GM19438 (cell line): ENCODE data around the gene FSTL4.
"Not testable (repeated sequence)": the region's sequence is repeated elsewhere in the genome, so short reads cannot be mapped to it uniquely, and the experiment has no call there.

Experiments used
- ATAC-seq: cut with Tn5 transposase; IDR thresholded peaks from one replicate; pipeline ENCODE4 v1.9.1; 2021; ENCODE audit warnings: low read depth; ENCODE audit not compliant: unreplicated experiment

The FSTL4 gene

DNA sequence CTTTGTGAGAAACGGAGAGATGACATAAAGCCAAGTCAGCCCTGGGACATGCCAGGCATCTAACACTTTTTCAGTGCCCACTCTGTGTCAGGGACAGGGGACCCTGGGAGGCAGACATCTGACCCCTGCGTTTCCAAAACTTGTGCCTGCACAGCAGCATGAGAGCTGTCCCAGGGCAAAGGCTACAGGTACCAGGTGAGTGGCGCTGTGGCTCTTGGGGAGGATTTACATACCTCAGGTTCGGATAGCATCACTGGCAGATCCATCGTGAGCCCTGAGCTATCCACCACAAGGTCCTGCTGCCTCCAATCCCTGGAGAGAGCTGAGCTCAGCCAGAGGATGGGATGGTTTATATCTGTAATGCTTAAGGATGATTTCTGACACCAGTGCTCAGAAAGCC lies 52.4 kb downstream of the FSTL4 start:
- ATAC-seq: no peak

GRCh38 chr5:133556551-133556950 lies 55.8 kb downstream of the FSTL4 start:
- no peak for ATAC-seq

GRCh38 chr5:133554279-133554678 lies 58.1 kb downstream of the FSTL4 start:
- no peak for ATAC-seq

GRCh38 chr5:133552925-133553525 lies 59.3 kb downstream of the FSTL4 start:
- no peak for ATAC-seq

DNA sequence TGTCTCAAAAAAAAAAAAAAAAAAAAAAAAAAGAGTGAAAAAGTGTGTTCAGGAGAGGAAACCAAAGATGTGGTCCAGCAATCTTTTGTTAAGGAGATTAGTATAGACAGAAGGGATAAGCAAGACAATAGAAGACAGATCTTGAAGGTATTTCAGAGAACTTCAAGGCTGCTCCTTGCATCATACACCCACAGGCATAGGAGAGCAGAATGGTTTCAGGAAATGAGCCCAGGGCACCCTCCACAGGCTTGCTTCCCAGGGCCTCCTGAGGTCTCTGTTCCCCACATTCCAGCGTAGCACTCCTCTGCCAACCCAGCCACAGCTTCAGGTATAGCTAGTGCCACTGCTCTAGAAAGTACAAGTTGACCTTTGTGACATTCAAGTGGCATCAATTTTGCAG lies 65.8 kb downstream of the FSTL4 start:
- ATAC-seq: no peak

- no peak for ATAC-seq
Observed at GRCh38 chr5:133544346-133544745, 68.0 kb downstream of the FSTL4 start.

DNA sequence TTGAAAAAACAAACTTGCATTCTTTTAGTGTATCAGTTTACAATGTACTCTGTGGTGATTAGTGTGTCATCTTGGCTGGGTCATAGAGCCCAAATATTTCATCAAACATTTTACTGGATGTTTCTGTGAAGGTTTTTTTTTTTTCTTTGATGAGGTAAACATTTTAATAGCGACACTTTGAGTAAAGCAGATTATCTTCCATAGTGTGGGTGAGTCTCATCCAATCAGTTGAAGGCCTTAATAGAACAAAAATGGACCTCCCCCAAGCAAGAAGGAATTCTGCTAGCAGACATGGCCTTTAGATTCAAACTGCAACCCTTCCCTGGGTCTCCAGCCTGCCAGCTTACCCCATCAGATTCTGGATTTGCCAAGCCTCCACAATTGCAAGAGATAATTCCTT lies 72.5 kb downstream of the FSTL4 start:
- ATAC-seq: no peak

- no peak for ATAC-seq
Observed at GRCh38 chr5:133538718-133539117, 73.6 kb downstream of the FSTL4 start.

- not testable (repeated sequence) for ATAC-seq
Observed at GRCh38 chr5:133535241-133535929, 77.0 kb downstream of the FSTL4 start.

- ATAC-seq: no peak
Observed at GRCh38 chr5:133534566-133534965, 77.8 kb downstream of the FSTL4 start.

GRCh38 chr5:133533541-133533940 lies 78.8 kb downstream of the FSTL4 start:
- ATAC-seq: no peak

- ATAC-seq: no peak
Observed at GRCh38 chr5:133531594-133531993, 80.7 kb downstream of the FSTL4 start.

GRCh38 chr5:133531178-133531577 lies 81.2 kb downstream of the FSTL4 start:
- no peak for ATAC-seq

DNA sequence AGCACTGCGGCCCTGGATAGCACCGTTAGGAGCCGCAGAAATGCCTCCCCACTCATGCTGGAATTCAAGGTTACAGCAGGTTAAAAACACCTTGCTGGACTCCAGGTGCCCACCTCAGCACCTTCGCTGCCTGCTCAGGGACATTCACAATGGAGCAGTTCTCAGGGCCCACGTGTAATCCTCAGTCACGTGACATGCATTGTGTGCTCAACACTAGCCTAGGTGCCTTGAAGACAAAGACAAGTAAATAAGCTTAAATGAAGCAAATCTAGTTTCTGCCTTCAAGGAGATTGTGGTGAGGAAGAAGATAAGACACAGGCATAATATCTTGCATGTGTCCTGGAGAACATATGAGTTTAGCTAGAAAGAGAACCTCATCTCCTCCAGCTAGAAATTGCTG lies 82.1 kb downstream of the FSTL4 start:
- ATAC-seq: no peak

DNA sequence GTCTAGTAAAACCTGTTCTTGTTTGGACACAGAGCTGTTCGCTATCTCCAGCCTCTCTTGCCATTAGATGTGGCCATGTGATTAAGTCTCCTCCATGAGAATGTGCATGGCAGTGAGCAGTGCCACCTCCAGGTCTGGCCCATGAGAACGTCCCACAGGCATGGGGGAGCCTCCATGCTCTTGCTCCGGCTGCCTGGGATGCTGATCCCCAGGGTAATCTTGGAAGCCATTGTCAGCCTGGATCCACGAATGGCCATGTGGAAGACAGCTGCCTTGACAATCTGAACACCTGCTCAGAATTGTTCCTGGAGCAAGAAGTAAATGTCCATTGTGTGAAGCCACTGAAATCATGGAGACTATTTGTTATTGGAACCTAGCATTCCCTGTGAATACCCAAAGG lies 83.5 kb downstream of the FSTL4 start:
- no peak for ATAC-seq

- ATAC-seq: no peak
Observed at GRCh38 chr5:133527311-133527710, 85.0 kb downstream of the FSTL4 start.

- no peak for ATAC-seq
Observed at GRCh38 chr5:133526368-133526767, 86.0 kb downstream of the FSTL4 start.

- ATAC-seq: no peak
Observed at GRCh38 chr5:133525126-133525525, 87.2 kb downstream of the FSTL4 start.

- ATAC-seq: no peak
Observed at GRCh38 chr5:133524666-133525065, 87.7 kb downstream of the FSTL4 start.

DNA sequence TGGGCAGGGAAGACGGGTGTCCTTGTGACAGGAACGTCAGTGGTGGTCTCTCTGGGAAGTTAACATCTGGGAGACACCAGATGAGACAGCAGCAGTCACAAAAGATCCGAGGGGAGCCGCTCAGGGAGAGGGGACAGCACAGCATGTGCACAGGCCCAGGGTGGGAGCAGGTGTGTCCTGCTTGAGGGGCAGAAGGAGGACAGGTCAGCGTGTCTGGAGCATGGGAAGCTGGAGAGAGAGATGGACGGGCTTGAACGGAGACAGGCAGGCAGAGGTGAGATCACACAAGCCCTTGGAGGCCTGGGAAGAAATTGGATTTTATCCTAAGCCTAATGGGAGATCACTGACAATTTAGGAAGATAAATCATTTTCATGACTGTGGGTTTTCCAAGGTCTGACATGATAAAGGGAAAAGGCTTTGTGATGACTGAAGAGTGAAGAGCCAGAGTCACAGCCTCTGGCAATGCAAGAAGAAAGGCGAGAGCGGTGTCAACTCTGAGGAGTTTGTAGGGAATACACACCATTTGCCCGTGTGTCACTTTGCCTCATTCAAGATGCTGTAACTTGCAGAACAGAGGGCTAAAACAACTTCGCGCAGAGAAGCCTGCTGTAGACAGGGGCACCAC lies 88.3 kb downstream of the FSTL4 start:
- ATAC-seq: no peak

- ATAC-seq: no peak
Observed at GRCh38 chr5:133523013-133523658, 89.2 kb downstream of the FSTL4 start.

DNA sequence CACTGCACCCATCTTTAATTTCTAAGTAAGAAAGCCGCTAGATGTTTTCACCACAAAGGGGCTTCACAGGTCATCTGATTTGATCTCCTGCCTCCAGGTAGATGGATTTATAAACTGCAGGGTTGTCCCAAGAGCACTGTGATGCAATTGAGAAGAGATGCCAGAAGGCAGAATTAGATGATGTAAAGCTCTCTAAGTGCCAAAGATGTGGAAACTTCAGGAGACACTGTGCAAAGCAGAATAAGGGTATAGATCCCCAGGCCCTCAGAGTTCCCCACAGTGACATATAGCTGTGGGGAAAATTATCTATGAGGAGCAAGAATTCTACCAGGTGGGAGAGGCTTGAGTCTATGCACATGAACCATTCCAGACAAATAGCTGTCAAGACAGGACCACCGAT lies 90.5 kb downstream of the FSTL4 start:
- no peak for ATAC-seq
